GM08714 (cell line): ENCODE data around the gene FOXP2.
"Not testable (repeated sequence)": the region's sequence is repeated elsewhere in the genome, so short reads cannot be mapped to it uniquely, and the experiment has no call there.

Source experiments
- H3K4me3 ChIP-seq: fragments of 200-500 bp; sonication (Bioruptor generic); 2 replicates; pipeline ENCODE4 v1.5.1; 2014; ENCODE audit warnings: mild to moderate bottlenecking, low read length, inconsistent platforms
- ZNF274 ChIP-seq: IDR thresholded peaks from 2 replicates; pipeline ENCODE4 v1.6.1; 2012; ENCODE audit warnings: mild to moderate bottlenecking, low read depth, low read length

Gene FOXP2

DNA sequence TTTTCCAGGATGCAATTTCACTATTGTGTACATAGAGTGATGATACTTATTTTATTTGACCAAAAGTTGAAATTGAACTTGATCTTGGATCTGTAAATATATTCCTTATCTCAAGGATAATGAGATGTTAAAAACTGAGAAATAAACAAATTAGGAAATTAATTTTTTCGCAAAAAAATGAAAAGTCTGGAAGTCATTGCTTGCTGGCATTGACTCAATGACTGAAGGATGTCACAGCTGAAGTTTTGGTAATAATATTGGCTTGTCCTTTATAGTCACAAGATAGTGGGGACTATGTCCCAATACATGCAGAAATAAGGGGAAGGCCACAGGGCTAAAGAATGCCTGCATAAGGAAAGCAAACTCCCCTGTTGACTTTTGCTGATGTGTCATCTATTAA lies 92.8 kb downstream of the FOXP2 start:
- H3K4me3 ChIP-seq, result no peak overlapping the region
- TF ChIP-seq ZNF274, result no peak

DNA sequence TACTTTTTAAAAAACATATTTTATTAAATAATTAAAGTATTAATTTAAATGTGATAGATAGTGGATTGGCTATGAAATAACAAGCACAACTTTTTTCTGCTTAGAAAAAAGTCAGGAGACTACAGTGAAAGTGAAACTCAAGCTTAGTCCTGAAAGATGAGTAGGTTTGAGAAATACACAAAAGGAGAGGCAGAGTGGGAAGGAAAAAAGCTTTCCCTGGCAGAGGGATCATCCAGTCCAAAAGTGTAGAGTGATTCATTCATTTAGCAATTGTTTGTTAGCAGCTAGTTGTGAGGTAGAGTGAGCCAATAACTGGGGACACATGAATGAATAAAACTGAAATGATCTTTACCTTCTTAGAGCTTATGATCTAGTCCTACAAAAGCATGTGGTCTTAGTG lies 93.5 kb downstream of the FOXP2 start:
- no peak overlapping the region for H3K4me3 ChIP-seq
- TF ChIP-seq ZNF274, result no peak

DNA sequence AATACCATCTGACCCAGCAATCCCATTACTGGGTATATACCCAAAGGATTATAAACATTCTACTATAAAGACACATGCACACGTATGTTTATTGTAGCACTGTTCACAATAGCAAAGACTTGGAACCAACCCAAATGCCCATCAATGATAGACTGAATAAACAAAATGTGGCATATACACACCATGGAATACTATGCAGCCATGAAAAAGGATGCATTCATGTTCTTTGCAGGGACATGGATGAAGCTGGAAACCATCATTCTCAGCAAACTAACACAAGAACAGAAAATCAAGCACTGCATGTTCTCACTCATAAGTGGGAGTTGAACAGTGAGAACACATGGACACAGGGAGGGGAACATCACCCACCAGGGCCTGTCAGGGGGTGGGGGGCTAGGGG lies 96.2 kb downstream of the FOXP2 start:
- H3K4me3 ChIP-seq, result not testable (repeated sequence)

DNA sequence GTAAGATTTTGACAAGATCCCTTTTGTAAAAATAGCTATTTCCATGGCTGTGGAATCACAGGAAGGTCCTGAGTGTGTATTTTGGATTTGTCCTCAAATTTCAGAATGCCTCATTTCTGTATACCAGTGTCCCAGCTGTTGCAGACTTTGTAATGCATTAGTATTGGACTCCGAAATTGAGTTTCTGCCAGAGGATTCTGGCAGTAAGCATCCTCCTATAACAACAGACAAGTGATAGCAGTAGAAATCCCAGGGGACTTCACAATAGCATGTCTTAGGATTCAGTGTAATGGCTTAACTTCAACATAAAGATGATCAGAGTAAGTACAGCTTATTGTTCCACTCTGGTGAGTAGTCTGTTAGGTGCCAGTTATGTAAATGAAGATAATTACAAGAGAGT lies 104.6 kb downstream of the FOXP2 start:
- TF ChIP-seq ZNF274, result no peak
- no peak overlapping the region for H3K4me3 ChIP-seq

- H3K4me3 ChIP-seq, result no peak overlapping the region
- TF ChIP-seq ZNF274, result no peak
Observed at GRCh38 chr7:114522081-114522480, 107.5 kb downstream of the FOXP2 start.

- H3K4me3 ChIP-seq, result no peak overlapping the region
- TF ChIP-seq ZNF274, result no peak
Observed at GRCh38 chr7:114527589-114527988, 113.0 kb downstream of the FOXP2 start.

GRCh38 chr7:114530057-114530611 lies 115.5 kb downstream of the FOXP2 start:
- no peak for TF ChIP-seq ZNF274
- no peak overlapping the region for H3K4me3 ChIP-seq

GRCh38 chr7:114531326-114531725 lies 116.7 kb downstream of the FOXP2 start:
- H3K4me3 ChIP-seq, result no peak overlapping the region
- TF ChIP-seq ZNF274, result no peak

DNA sequence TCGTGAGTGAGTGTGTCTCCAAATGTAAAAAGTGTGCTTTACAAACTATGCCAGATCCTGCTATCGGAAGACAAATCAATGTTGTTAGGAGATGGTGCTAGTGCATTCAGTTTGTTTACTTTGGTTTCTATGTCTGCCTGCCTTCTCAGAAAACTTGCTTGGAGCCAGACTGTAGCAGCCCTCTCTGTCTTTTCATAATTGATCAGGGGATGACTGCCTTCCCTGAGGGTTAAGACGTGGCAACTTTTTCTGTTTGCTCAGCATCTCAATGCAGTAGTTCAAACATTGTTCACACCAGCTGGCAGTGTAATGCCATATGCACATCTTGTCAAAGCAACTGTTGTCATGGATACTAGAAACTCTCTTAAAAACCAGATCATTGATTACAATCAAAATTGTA lies 118.5 kb downstream of the FOXP2 start:
- TF ChIP-seq ZNF274, result no peak
- no peak overlapping the region for H3K4me3 ChIP-seq

DNA sequence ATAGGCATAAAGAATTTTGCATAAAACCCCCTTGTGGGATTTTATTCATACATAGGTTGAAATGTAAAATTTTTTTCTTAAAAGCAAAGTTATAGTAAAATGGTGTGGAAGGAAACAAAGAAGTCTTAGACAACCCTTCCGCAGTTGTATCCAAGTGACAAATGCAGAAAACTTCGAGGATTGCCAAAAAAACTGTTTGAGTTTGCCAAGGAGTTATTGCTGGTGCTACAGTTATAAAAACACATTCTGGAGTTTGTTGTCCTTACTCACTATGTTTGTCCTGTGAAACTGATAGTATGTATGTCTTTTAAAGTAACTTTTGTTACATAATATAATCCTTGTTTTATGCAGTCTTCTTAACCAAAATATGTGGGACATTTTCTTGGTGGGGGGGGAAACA lies 120.3 kb downstream of the FOXP2 start:
- TF ChIP-seq ZNF274, result no peak
- no peak overlapping the region for H3K4me3 ChIP-seq

DNA sequence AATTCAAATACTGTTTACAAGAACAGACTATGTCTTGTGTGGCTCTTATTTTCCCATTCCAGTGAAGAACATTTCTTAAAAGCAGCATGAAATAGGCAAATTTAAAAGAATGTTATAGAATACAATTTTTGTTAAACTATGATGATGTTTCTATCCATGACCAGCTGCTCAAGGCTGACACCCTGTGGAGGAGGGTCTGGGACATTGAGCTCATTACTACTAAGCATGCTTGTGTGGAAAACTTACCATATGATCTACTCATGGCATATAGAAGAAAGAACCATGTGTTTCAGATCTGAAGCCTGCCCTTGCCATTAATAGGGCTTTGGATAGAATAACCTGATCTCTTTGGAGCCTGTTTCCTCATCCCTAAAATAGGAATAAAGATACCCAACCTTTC lies 125.0 kb downstream of the FOXP2 start:
- no peak overlapping the region for H3K4me3 ChIP-seq
- no peak for TF ChIP-seq ZNF274

DNA sequence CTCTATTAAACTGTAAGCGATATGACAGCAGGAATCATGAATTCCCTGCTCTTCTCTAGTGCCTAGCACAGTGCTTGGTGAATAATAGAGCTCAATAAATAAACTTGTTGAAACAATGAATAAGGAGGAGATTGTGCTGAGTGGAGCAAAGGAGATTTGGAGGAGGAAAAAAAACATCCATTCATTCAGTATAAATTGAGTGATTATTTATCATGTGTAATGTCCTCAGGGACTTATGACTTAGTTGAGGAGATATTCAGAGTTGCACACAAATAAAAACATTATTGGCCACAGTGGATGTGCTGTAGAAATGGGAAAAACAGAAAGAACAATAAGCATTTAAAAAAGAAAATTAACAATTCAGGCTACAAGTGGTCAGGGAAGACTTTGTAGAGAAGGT lies 125.7 kb downstream of the FOXP2 start:
- TF ChIP-seq ZNF274, result no peak
- no peak overlapping the region for H3K4me3 ChIP-seq

DNA sequence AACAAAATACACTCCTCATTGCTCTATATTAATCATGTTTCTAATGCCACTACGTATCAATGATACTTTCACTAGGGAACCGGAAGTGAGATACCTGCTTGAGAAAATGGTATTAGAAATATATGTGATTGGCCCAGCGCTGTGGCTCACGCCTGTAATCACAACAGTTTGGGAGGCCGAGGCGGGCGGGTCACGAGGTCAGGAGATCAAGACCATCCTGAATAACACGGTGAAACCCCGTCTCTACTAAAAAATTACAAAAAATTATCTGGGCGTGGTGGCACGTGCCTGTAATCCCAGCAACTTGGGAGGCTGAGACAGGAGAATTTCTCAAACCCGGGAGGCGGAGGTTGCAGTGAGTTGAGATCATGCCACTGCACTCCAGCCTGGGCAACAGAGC lies 132.7 kb downstream of the FOXP2 start:
- H3K4me3 ChIP-seq, result not testable (repeated sequence)

GRCh38 chr7:114548081-114548980 lies 133.7 kb downstream of the FOXP2 start:
- TF ChIP-seq ZNF274, result no peak
- H3K4me3 ChIP-seq, result no peak overlapping the region

GRCh38 chr7:114554781-114555537 lies 140.3 kb downstream of the FOXP2 start:
- no peak for TF ChIP-seq ZNF274
- H3K4me3 ChIP-seq, result no peak overlapping the region
